ES-I3 (cell line): ENCODE measurements around the gene KLK13.
A peak's percentile ranks its signal among the peaks of the same experiment; 100 is the strongest.

Experiments used
- H3K36me3 ChIP-seq: 2 replicates; pipeline ENCODE4 v1.6.1; 2013; ENCODE audit warnings: mild to moderate bottlenecking, low read length, control low read depth, moderate library complexity; ENCODE audit not compliant: insufficient read depth
- H3K4me1 ChIP-seq: 2 replicates; pipeline ENCODE4 v1.6.1; 2013; ENCODE audit warnings: mild to moderate bottlenecking, control low read depth, low read length; ENCODE audit not compliant: insufficient read depth
- H3K9ac ChIP-seq: 2 replicates; pipeline ENCODE4 v1.6.1; 2013; ENCODE audit warnings: low read depth, mild to moderate bottlenecking, low read length, moderate library complexity
- H3K9me3 ChIP-seq: 2 replicates; pipeline ENCODE4 v1.6.1; 2013; ENCODE audit warnings: mild to moderate bottlenecking, low read length, moderate library complexity; ENCODE audit not compliant: control insufficient read depth, insufficient read depth

Gene KLK13

GRCh38 chr19:51083181-51083580, 18.3 kb upstream of the KLK13 start:
- no peaks in the 10 kb centered on the region for H3K9me3 ChIP-seq
- H3K9ac ChIP-seq: no peak overlapping the region
- no peaks in the 10 kb centered on the region for H3K4me1 ChIP-seq
- no peaks in the 10 kb centered on the region for H3K36me3 ChIP-seq

GRCh38 chr19:51082611-51083010, 17.7 kb upstream of the KLK13 start, which contains the start of gene KLK14:
Gene KLK14, minus strand, starts transcription at chr19:51082887. Its CDS starts 273 bp downstream, at chr19:51082614.
- Histone ChIP-seq H3K4me1 (no peaks in the 10 kb centered on the region), H3K9ac (no peak within 1 kb of the TSS), H3K9me3 (no peaks in the 10 kb centered on the region), H3K36me3 (no peaks in the 10 kb centered on the region)

GRCh38 chr19:51081476-51081875, 16.6 kb upstream of the KLK13 start:
- no peaks in the 10 kb centered on the region for H3K9me3 ChIP-seq
- no peaks in the 10 kb centered on the region for H3K4me1 ChIP-seq
- no peak overlapping the region for H3K9ac ChIP-seq
- no peaks in the 10 kb centered on the region for H3K36me3 ChIP-seq

GRCh38 chr19:51079481-51080110, 14.7 kb upstream of the KLK13 start:
- Histone ChIP-seq H3K9me3 (no peaks in the 10 kb centered on the region), H3K4me1 (no peaks in the 10 kb centered on the region), H3K9ac (no peak overlapping the region), H3K36me3 (no peaks in the 10 kb centered on the region)

GRCh38 chr19:51078731-51079130, 13.8 kb upstream of the KLK13 start:
- no peak overlapping the region for H3K9ac ChIP-seq
- no peaks in the 10 kb centered on the region for H3K9me3 ChIP-seq
- no peaks in the 10 kb centered on the region for H3K36me3 ChIP-seq
- no peaks in the 10 kb centered on the region for H3K4me1 ChIP-seq

GRCh38 chr19:51078104-51078503, 13.2 kb upstream of the KLK13 start:
- no peaks in the 10 kb centered on the region for H3K36me3 ChIP-seq
- no peak overlapping the region for H3K9ac ChIP-seq
- no peaks in the 10 kb centered on the region for H3K4me1 ChIP-seq

GRCh38 chr19:51076631-51077213, 11.8 kb upstream of the KLK13 start:
- Histone ChIP-seq H3K36me3 (no peaks in the 10 kb centered on the region), H3K9me3 (no peaks in the 10 kb centered on the region), H3K4me1 (no peaks in the 10 kb centered on the region), H3K9ac (no peak overlapping the region)

More at GRCh38 chr19:51078104-51078503, 13.2 kb upstream of the KLK13 start:
- no peaks in the 10 kb centered on the region for H3K9me3 ChIP-seq

GRCh38 chr19:51075998-51076397, 11.1 kb upstream of the KLK13 start:
- Histone ChIP-seq H3K9me3 (no peaks in the 10 kb centered on the region), H3K4me1 (no peaks in the 10 kb centered on the region), H3K36me3 (no peaks in the 10 kb centered on the region), H3K9ac (no peak overlapping the region)

- Histone ChIP-seq H3K9me3 (no peaks in the 10 kb centered on the region), H3K4me1 (peaks cover under 1% of the 10 kb centered on the region; the same call in 1 of the 2 replicates), H3K9ac (no peak overlapping the region), H3K36me3 (no peaks in the 10 kb centered on the region)
These were observed 6.2 kb upstream of the KLK13 start for GRCh38 chr19:51071095-51071405.

GRCh38 chr19:51070334-51071094, 5.6 kb upstream of the KLK13 start:
- H3K9me3 ChIP-seq: no peaks in the 10 kb centered on the region
- no peaks in the 10 kb centered on the region for H3K36me3 ChIP-seq
- H3K9ac ChIP-seq: no peak overlapping the region
- peaks cover 6% of the 10 kb centered on the region; the same call in 1 of the 2 replicates for H3K4me1 ChIP-seq

- Histone ChIP-seq H3K9me3 (no peaks in the 10 kb centered on the region), H3K36me3 (no peaks in the 10 kb centered on the region), H3K9ac (no peak overlapping the region), H3K4me1 (peaks cover 6% of the 10 kb centered on the region; the same call in 1 of the 2 replicates)
These were observed 1.7 kb upstream of the KLK13 start for GRCh38 chr19:51066393-51067186.

- Histone ChIP-seq H3K9me3 (no peaks in the 10 kb centered on the region), H3K9ac (peak overlapping the region; percentile 72)
These were observed 499 bp upstream of the KLK13 start for GRCh38 chr19:51065221-51065960.

GRCh38 chr19:51063664-51064063, 1.2 kb downstream of the KLK13 start:
- H3K36me3 ChIP-seq: no peaks in the 10 kb centered on the region
- H3K9ac ChIP-seq: no peak overlapping the region
- H3K4me1 ChIP-seq: peaks cover 6% of the 10 kb centered on the region; the same call in 1 of the 2 replicates
- no peaks in the 10 kb centered on the region for H3K9me3 ChIP-seq

More at GRCh38 chr19:51065221-51065960, 499 bp upstream of the KLK13 start:
- Histone ChIP-seq H3K4me1 (peaks cover 6% of the 10 kb centered on the region; the same call in 1 of the 2 replicates), H3K36me3 (no peaks in the 10 kb centered on the region)

GRCh38 chr19:51060973-51061372, 3.9 kb downstream of the KLK13 start:
- Histone ChIP-seq H3K4me1 (peaks cover 4% of the 10 kb centered on the region; the same call in 1 of the 2 replicates), H3K9me3 (no peaks in the 10 kb centered on the region), H3K9ac (no peak overlapping the region), H3K36me3 (no peaks in the 10 kb centered on the region)
